Measurements from ENCODE around the gene SPATA13. TPM values are rescaled to one million over a fixed set of nuclear protein-coding genes. Genes with fewer than 3 reads are reported as not detected.

The SPATA13 gene
- total RNA-seq, 1 experiment from 2014 or later, result 21.4 TPM

- no peaks in the 10 kb centered on the region for H3K27me3 ChIP-seq (ENCODE audit: insufficient read depth, low read length)
- no peak for TF ChIP-seq SRF (IDR thresholded peaks at IDR 0.05; ENCODE audit: low read depth)
- no peak for TF ChIP-seq CBX3 (IDR thresholded peaks at IDR 0.05; ENCODE audit: low read depth)
- TF ChIP-seq TCF7L2 (IDR thresholded peaks at IDR 0.05; ENCODE audit: borderline replicate concordance, extremely low read depth, insufficient read depth, insufficient read length), result no peak
- no peak for TF ChIP-seq CEBPB (IDR thresholded peaks at IDR 0.05; ENCODE audit: low read depth)
- no peak for TF ChIP-seq ELF1 (IDR thresholded peaks at IDR 0.05; ENCODE audit: borderline replicate concordance, low read depth)
- TF ChIP-seq YY1 (IDR thresholded peaks at IDR 0.05; ENCODE audit: extremely low read depth, insufficient replicate concordance, low read depth, low read length), result no peak
- no peak for TF ChIP-seq ZFX (IDR thresholded peaks at IDR 0.05)
- TF ChIP-seq POLR2AphosphoS5 (IDR thresholded peaks at IDR 0.05; ENCODE audit: low read depth, low read length), result no peak
- H3K4me3 ChIP-seq (replicated peaks in 1 of 2; ENCODE audit: low read depth in 1 of 2, low read length in 2 of 2), result no peak overlapping the region
- H4K20me1 ChIP-seq (ENCODE audit: insufficient read depth), result no peaks in the 10 kb centered on the region
- no peak overlapping the region for H3K4me2 ChIP-seq (ENCODE audit: low read length)
- POLR2A ChIA-PET, result interaction anchor here (0.9 kb wide), 1 partner anchor 17 kb away, joined by 3 read pairs; the partner anchor contains the start of gene SPATA13
- no peaks in the 10 kb centered on the region for H3K36me3 ChIP-seq (ENCODE audit: control insufficient read depth in 1 of 2, insufficient read depth in 2 of 2, low read length in 2 of 2)
- DNase-seq (ENCODE audit: low read depth, low spot score) (no peak), ATAC-seq (no peak)
- H3K27ac ChIP-seq (ENCODE audit: low read depth, low read length), result no peak overlapping the region
- no peaks in the 10 kb centered on the region for H3K9me2 ChIP-seq (ENCODE audit: insufficient read depth)
- no peak overlapping the region for H3K9ac ChIP-seq (ENCODE audit: low read length)
- no peaks in the 10 kb centered on the region for H3K9me3 ChIP-seq (ENCODE audit: control insufficient read depth in 1 of 2, insufficient read depth in 1 of 2, low read depth in 1 of 2, low read length in 2 of 2)
- H3K79me2 ChIP-seq (ENCODE audit: insufficient read depth, low read length), result no peaks in the 10 kb centered on the region
- BruUV-seq (replicated peaks), result no TSS peak
- H3K4me1 ChIP-seq (ENCODE audit: control insufficient read depth in 1 of 2, insufficient read depth in 2 of 2, low read length in 2 of 2), result peaks cover 0 to 10% of the 10 kb centered on the region in 2 experiments; a peak in 2 of 4 replicates
- no peak overlapping the region for H2AFZ ChIP-seq (ENCODE audit: low read depth, low read length, poor library complexity, severe bottlenecking)
- CTCF ChIA-PET, result no interaction called here
- RAD21 ChIA-PET (ENCODE audit: low non-redundant PET in 1 of 2, low total read pairs in 2 of 2, uncharacterized antibody in 2 of 2, unreplicated experiment in 2 of 2), result no interaction called here
- intact Hi-C loops (cut with micrococcal nuclease), result loop anchor here (10.0 kb wide), 1 partner anchor 88 kb away; no protein-coding TSS in a partner anchor
Observed at GRCh38 chr13:24142886-24143285, 17.6 kb upstream of the SPATA13 start.

DNA sequence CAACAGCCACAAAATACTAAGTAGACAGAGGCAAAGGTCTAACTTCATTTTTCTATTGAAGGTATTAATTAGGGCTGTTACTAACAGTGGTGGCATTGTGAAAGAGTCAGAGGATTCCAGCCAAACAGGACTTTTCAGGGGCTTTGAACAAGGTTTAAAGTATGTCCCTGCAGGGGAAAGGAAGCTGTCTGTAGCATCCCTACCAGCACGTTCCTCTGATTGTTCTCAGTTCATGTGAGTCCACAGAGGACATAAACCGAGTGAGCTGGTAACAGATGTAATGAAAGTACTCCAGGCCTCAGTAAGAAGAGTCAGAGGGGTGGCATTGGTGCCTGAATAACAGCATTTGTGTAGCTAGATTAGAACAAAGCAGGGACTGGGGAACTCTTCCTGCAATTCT, 15.3 kb upstream of the SPATA13 start:
- CTCF ChIA-PET, result interaction anchor here (0.6 kb wide), 1 partner anchor 92 kb away, joined by 3 read pairs; no protein-coding TSS in a partner anchor
- Histone ChIP-seq H3K79me2 (ENCODE audit: insufficient read depth, low read length) (no peaks in the 10 kb centered on the region), H3K27ac (ENCODE audit: low read depth, low read length) (no peak overlapping the region), H3K9me3 (ENCODE audit: control insufficient read depth in 1 of 2, insufficient read depth in 1 of 2, low read depth in 1 of 2, low read length in 2 of 2) (no peaks in the 10 kb centered on the region), H3K36me3 (ENCODE audit: control insufficient read depth in 1 of 2, insufficient read depth in 2 of 2, low read length in 2 of 2) (no peaks in the 10 kb centered on the region), H2AFZ (ENCODE audit: low read depth, low read length, poor library complexity, severe bottlenecking) (no peak overlapping the region), H4K20me1 (ENCODE audit: insufficient read depth) (no peaks in the 10 kb centered on the region), H3K4me1 (ENCODE audit: control insufficient read depth in 1 of 2, insufficient read depth in 2 of 2, low read length in 2 of 2) (peaks cover 20 to 33% of the 10 kb centered on the region in 2 experiments), H3K9ac (ENCODE audit: low read length) (no peak overlapping the region), H3K4me2 (ENCODE audit: low read length) (no peak overlapping the region), H3K9me2 (ENCODE audit: insufficient read depth) (no peaks in the 10 kb centered on the region), H3K27me3 (ENCODE audit: insufficient read depth, low read length) (no peaks in the 10 kb centered on the region), H3K4me3 (replicated peaks in 1 of 2; ENCODE audit: low read depth in 1 of 2, low read length in 2 of 2) (no peak overlapping the region)
- no peak for TF ChIP-seq YY1 (IDR thresholded peaks at IDR 0.05; ENCODE audit: extremely low read depth, insufficient replicate concordance, low read depth, low read length)
- RAD21 ChIA-PET (ENCODE audit: low non-redundant PET in 1 of 2, low total read pairs in 2 of 2, uncharacterized antibody in 2 of 2, unreplicated experiment in 2 of 2), result no interaction called here
- BruUV-seq (replicated peaks), result no TSS peak
- no peak for DNase-seq (ENCODE audit: low read depth, low spot score)
- intact Hi-C loops (cut with micrococcal nuclease), result loop anchor here (10.0 kb wide), 1 partner anchor 90 kb away; no protein-coding TSS in a partner anchor
- no peak for ATAC-seq
- POLR2A ChIA-PET, result no interaction called here

Data from HCT116 (cell line).